ENCODE measurements around the gene CHST8. TPM values are rescaled to one million over a fixed set of nuclear protein-coding genes. Genes with fewer than 3 reads are reported as not detected.

The CHST8 gene
- total and polyA plus RNA-seq, 2 experiments from 2014 or later: 9.3 to 38.2 TPM

- no peaks in the 10 kb centered on the region; the same call in 1 of the 2 replicates for H3K4me1 ChIP-seq (ENCODE audit: insufficient read depth)
- DNase-seq (ENCODE audit: low spot score) (no peak), ATAC-seq (no peak)
- peaks cover 3% of the 10 kb centered on the region; the same call in 1 of the 3 replicates for H3K36me3 Mint-ChIP-seq (ENCODE audit: low read depth)
- H3K27me3 Mint-ChIP-seq (ENCODE audit: insufficient read depth, low read depth, poor library complexity): peaks cover 10% of the 10 kb centered on the region
- H3K36me3 ChIP-seq (ENCODE audit: insufficient read depth): no peaks in the 10 kb centered on the region
- no peak overlapping the region for H3K27ac ChIP-seq (ENCODE audit: low read depth)
- H3K79me2 ChIP-seq (replicated peaks; ENCODE audit: insufficient read depth): no peaks in the 10 kb centered on the region
- no peaks in the 10 kb centered on the region for H3K27me3 ChIP-seq (ENCODE audit: insufficient read depth)
- TF ChIP-seq STAT1 (IDR thresholded peaks at IDR 0.05; ENCODE audit: unreplicated experiment) (no peak), JUNB (IDR thresholded peaks at IDR 0.05; ENCODE audit: unreplicated experiment) (no peak), ZNF331 (CRISPR knock-in tag; IDR thresholded peaks at IDR 0.05; ENCODE audit: low read depth) (no peak)
- peaks cover 23% of the 10 kb centered on the region for H3K4me1 Mint-ChIP-seq
- no peak overlapping the region for H2AFZ ChIP-seq
- peaks cover 4% of the 10 kb centered on the region; the same call in 1 of the 2 replicates for H3K9me2 ChIP-seq (ENCODE audit: insufficient read depth)
- H3K4me3 Mint-ChIP-seq: no peak overlapping the region
- peaks cover 4% of the 10 kb centered on the region; the same call in 1 of the 3 replicates for H3K9me3 Mint-ChIP-seq
- H3K27ac Mint-ChIP-seq: no peak overlapping the region
- no peaks in the 10 kb centered on the region for H4K20me1 ChIP-seq (replicated peaks; ENCODE audit: insufficient read depth)
- H3F3A ChIP-seq (replicated peaks; ENCODE audit: low read depth): no peaks in the 10 kb centered on the region
- no peak overlapping the region for H3K4me2 ChIP-seq
- no peak overlapping the region for H3K4me3 ChIP-seq
Observed at GRCh38 chr19:33720155-33720493, 98.4 kb downstream of the CHST8 start.

- Histone ChIP-seq H3K79me2 (replicated peaks; ENCODE audit: insufficient read depth) (no peaks in the 10 kb centered on the region), H3K36me3 (ENCODE audit: insufficient read depth) (no peaks in the 10 kb centered on the region), H3K4me2 (no peak overlapping the region), H3K4me1 (ENCODE audit: insufficient read depth) (no peaks in the 10 kb centered on the region; the same call in 1 of the 2 replicates), H3K4me3 (no peak overlapping the region), H3K27me3 (ENCODE audit: insufficient read depth) (no peaks in the 10 kb centered on the region), H2AFZ (no peak overlapping the region), H3F3A (replicated peaks; ENCODE audit: low read depth) (no peaks in the 10 kb centered on the region), H3K9me2 (ENCODE audit: insufficient read depth) (peaks cover 4% of the 10 kb centered on the region; the same call in 1 of the 2 replicates), H3K27ac (ENCODE audit: low read depth) (no peak overlapping the region), H4K20me1 (replicated peaks; ENCODE audit: insufficient read depth) (no peaks in the 10 kb centered on the region)
- Mint-ChIP-seq H3K36me3 (ENCODE audit: low read depth) (peaks cover 3% of the 10 kb centered on the region; the same call in 1 of the 3 replicates), H3K27ac (no peak overlapping the region), H3K4me1 (peaks cover 21% of the 10 kb centered on the region), H3K9me3 (peaks cover 4% of the 10 kb centered on the region; the same call in 1 of the 3 replicates), H3K27me3 (ENCODE audit: insufficient read depth, low read depth, poor library complexity) (peaks cover 10% of the 10 kb centered on the region), H3K4me3 (no peak overlapping the region)
- ATAC-seq: no peak
- no peak for DNase-seq (ENCODE audit: low spot score)
- TF ChIP-seq ZNF114 (CRISPR knock-in tag; IDR thresholded peaks at IDR 0.05): no peak
- no peak for TF ChIP-seq ZNF462 (CRISPR knock-in tag; IDR thresholded peaks at IDR 0.05)
- no peak for TF ChIP-seq JUNB (IDR thresholded peaks at IDR 0.05; ENCODE audit: unreplicated experiment)
- TF ChIP-seq REST (IDR thresholded peaks at IDR 0.05; ENCODE audit: unreplicated experiment): no peak
- no peak for TF ChIP-seq EZH2phosphoT487 (IDR thresholded peaks at IDR 0.05; ENCODE audit: unreplicated experiment)
- no peak for TF ChIP-seq CTCF (conservative IDR thresholded peaks at IDR 0.05; ENCODE audit: low read depth in 2 of 2)
Observed at GRCh38 chr19:33720691-33721682, 99.2 kb downstream of the CHST8 start.

All from GM23338 (cell line).